GM18498 (cell line): ENCODE measurements around the gene FSCB.
"Not testable (repeated sequence)": the region's sequence is repeated elsewhere in the genome, so short reads cannot be mapped to it uniquely, and the experiment has no call there.

Experiments used
- ATAC-seq: cut with Tn5 transposase; IDR thresholded peaks from one replicate; pipeline ENCODE4 v1.9.1; 2021; ENCODE audit warnings: mild to moderate bottlenecking, moderate library complexity; ENCODE audit not compliant: unreplicated experiment

FSCB gene

GRCh38 chr14:44507183-44507582 lies at the start of gene FSCB:
Gene FSCB, minus strand, starts transcription at chr14:44507283. Its CDS starts 296 bp downstream, at chr14:44506987.
- ATAC-seq, result no peak

GRCh38 chr14:44531658-44532057 lies 24.6 kb upstream of the FSCB start:
- ATAC-seq, result no peak

GRCh38 chr14:44530475-44530874 lies 23.4 kb upstream of the FSCB start:
- no peak for ATAC-seq

- no peak for ATAC-seq
Measured at GRCh38 chr14:44529026-44529425, 21.9 kb upstream of the FSCB start.

GRCh38 chr14:44528180-44528579 lies 21.1 kb upstream of the FSCB start:
- no peak for ATAC-seq

GRCh38 chr14:44525237-44525636 lies 18.2 kb upstream of the FSCB start:
- no peak for ATAC-seq

- ATAC-seq, result not testable (repeated sequence)
Measured at GRCh38 chr14:44515668-44516067, 8.6 kb upstream of the FSCB start.

GRCh38 chr14:44508834-44509233 lies 1.8 kb upstream of the FSCB start:
- ATAC-seq, result no peak

GRCh38 chr14:44505588-44505987 lies 1.5 kb downstream of the FSCB start:
- no peak for ATAC-seq

- no peak for ATAC-seq
Measured at GRCh38 chr14:44497148-44497547, 9.9 kb downstream of the FSCB start.

GRCh38 chr14:44494137-44494536 lies 12.9 kb downstream of the FSCB start:
- ATAC-seq, result no peak

- ATAC-seq, result no peak
Measured at GRCh38 chr14:44490966-44491365, 16.1 kb downstream of the FSCB start.

- no peak for ATAC-seq
Measured at GRCh38 chr14:44477953-44478352, 29.1 kb downstream of the FSCB start.

- no peak for ATAC-seq
Measured at GRCh38 chr14:44468771-44469170, 38.3 kb downstream of the FSCB start.

- no peak for ATAC-seq
Measured at GRCh38 chr14:44463356-44464004, 43.6 kb downstream of the FSCB start.

- ATAC-seq, result no peak
Measured at GRCh38 chr14:44462381-44462780, 44.7 kb downstream of the FSCB start.

GRCh38 chr14:44461811-44462210 lies 45.3 kb downstream of the FSCB start:
- no peak for ATAC-seq
